Measurements from ENCODE around the gene HP1BP3. TPM values are rescaled to one million over a fixed set of nuclear protein-coding genes. Genes with fewer than 3 reads are reported as not detected.

The HP1BP3 gene
- total and polyA plus RNA-seq, 4 experiments from 2014 or later: 202 to 366 (median 280) TPM

DNA sequence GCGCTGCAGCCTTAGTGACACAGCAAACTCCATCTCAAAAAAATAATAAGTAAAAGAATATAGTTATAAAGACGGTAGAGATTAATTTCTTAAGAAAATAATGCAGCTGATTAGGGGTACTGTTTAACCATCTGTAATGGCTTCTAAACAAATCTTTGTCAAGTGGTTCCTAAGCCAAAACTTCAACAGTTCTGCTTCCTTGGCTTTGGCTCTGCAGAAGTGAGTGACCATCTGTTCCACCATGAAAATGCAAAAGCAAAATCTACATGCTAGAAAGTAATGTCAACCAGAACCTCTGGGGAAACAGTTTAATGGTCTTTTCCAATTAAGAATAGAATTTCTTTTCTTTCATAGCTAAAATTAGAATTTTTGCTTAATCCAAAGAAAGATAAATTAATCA lies 46.3 kb downstream of the HP1BP3 start:
- Mint-ChIP-seq H3K36me3 (peaks cover 42 to 75% of the 10 kb centered on the region in 2 donors), H3K27ac (no peak overlapping the region)
- intact Hi-C loops (cut with micrococcal nuclease): loop anchor here (5.0 kb wide), 1 partner anchor 42 kb away; no protein-coding TSS in a partner anchor

DNA sequence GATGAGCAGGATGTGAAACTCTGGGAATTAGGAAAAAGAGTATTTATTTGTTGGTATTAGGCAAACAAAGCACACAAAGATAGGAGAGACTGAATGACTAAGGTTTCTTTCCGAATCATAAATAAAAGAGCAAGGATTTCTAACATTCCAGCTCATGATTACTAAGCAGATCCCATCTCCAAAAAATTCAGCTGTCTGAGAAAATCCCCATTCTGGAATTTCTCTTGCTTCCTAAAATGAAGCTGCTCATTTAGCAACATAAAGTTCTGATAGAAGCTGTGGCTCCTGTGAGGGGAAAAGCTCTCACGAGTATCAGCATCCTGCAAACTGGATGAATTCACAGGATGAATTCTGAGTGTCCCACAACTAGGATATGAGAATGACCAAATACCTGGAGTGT lies 47.9 kb downstream of the HP1BP3 start:
- Histone ChIP-seq H3K4me1 (ENCODE audit: insufficient read depth, low read length) (no peaks in the 10 kb centered on the region), H3K4me3 (ENCODE audit: low read length in 2 of 2) (no peak overlapping the region), H3K36me3 (ENCODE audit: insufficient read depth, low read length) (peaks cover 22% of the 10 kb centered on the region), H3K27me3 (ENCODE audit: insufficient read depth, low read length) (no peaks in the 10 kb centered on the region), H3K9me3 (ENCODE audit: control insufficient read depth in 1 of 2, low read length in 2 of 2) (no peaks in the 10 kb centered on the region), H3K27ac (ENCODE audit: low read depth, low read length) (no peak overlapping the region)
- Mint-ChIP-seq H3K27ac (peak overlapping the region in 1 of 7 donors; percentile 32), H3K9me3 (no peaks in the 10 kb centered on the region), H3K4me3 (no peak overlapping the region), H3K4me1 (no peaks in the 10 kb centered on the region), H3K36me3 (peaks cover 29 to 59% of the 10 kb centered on the region in 2 donors), H3K27me3 (no peaks in the 10 kb centered on the region)
- intact Hi-C loops (cut with micrococcal nuclease): no loop called here
- POLR2A ChIA-PET (ENCODE audit: partially characterized antibody): no interaction called here
- CTCF ChIA-PET (ENCODE audit: partially characterized antibody): interaction anchor here (1.8 kb wide), 1 partner anchor 43 kb away, joined by 3 read pairs; no protein-coding TSS in a partner anchor
- no peak for DNase-seq

More for the DNA sequence above, 46.3 kb downstream of the HP1BP3 start:
- Histone ChIP-seq H3K4me1 (ENCODE audit: insufficient read depth, low read length) (no peaks in the 10 kb centered on the region), H3K27me3 (ENCODE audit: insufficient read depth, low read length) (no peaks in the 10 kb centered on the region), H3K27ac (ENCODE audit: low read depth, low read length) (no peak overlapping the region), H3K9me3 (ENCODE audit: control insufficient read depth in 1 of 2, low read length in 2 of 2) (no peaks in the 10 kb centered on the region), H3K4me3 (ENCODE audit: low read length in 2 of 2) (no peak overlapping the region), H3K36me3 (ENCODE audit: insufficient read depth, low read length) (peaks cover 37% of the 10 kb centered on the region)
- ChIA-PET POLR2A (ENCODE audit: partially characterized antibody) (no interaction called here), CTCF (ENCODE audit: partially characterized antibody) (interaction anchor here (1.8 kb wide), 2 partner anchors 44 to 454 kb away, joined by 3 to 6 read pairs; no protein-coding TSS in a partner anchor)
- DNase-seq: no peak
- Mint-ChIP-seq H3K4me1 (no peaks in the 10 kb centered on the region), H3K27me3 (no peaks in the 10 kb centered on the region), H3K4me3 (no peak overlapping the region), H3K9me3 (no peaks in the 10 kb centered on the region)

DNA sequence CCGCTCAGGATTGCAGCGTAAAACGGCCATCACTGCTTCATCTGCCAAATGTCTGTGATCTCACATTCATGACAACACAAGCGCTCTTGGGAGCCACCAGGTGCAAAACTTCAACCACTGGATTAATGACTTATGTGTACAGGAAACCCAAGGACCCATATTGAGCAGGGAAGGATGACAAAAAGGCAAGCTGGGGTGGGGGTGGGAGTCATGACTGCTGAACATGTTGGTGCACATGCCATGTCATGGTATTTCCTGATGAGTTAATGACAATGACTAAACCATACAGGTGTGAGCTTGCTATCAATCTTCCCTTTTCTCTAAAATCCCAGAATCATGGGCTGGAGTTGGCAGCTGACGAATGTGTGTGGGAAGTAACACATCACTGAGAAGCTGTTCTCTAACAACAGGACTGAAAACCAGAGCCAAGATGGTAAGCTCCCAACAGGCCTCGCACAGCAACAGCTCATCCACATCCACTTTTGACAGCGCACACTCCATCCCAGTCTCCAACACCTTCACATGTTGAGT lies 51.5 kb downstream of the HP1BP3 start:
- Histone ChIP-seq H3K4me1 (ENCODE audit: insufficient read depth, low read length) (peaks cover 17% of the 10 kb centered on the region), H3K27ac (ENCODE audit: low read depth, low read length) (no peak overlapping the region), H3K9me3 (ENCODE audit: control insufficient read depth in 1 of 2, low read length in 2 of 2) (no peaks in the 10 kb centered on the region), H3K27me3 (ENCODE audit: insufficient read depth, low read length) (no peaks in the 10 kb centered on the region), H3K36me3 (ENCODE audit: insufficient read depth, low read length) (no peaks in the 10 kb centered on the region), H3K4me3 (ENCODE audit: low read length in 2 of 2) (no peak overlapping the region)
- peaks cover 13 to 31% of the 10 kb centered on the region in 2 donors for H3K36me3 Mint-ChIP-seq
- no peaks in the 10 kb centered on the region for H3K9me3 Mint-ChIP-seq
- no peak overlapping the region for H3K27ac Mint-ChIP-seq
- ChIA-PET CTCF (ENCODE audit: partially characterized antibody) (interaction anchor here (0.8 kb wide), 1 partner anchor 50 kb away, joined by 3 read pairs; no protein-coding TSS in a partner anchor), POLR2A (ENCODE audit: partially characterized antibody) (interaction anchor here (1.0 kb wide), 1 partner anchor 15 kb away, joined by 3 read pairs; no protein-coding TSS in a partner anchor)
- no peak for DNase-seq
- H3K27me3 Mint-ChIP-seq: peaks cover 2 to 7% of the 10 kb centered on the region in 2 donors
- H3K4me3 Mint-ChIP-seq: peak overlapping the region in 1 of 8 donors; percentile 39
- intact Hi-C loops (cut with micrococcal nuclease): no loop called here
- H3K4me1 Mint-ChIP-seq: peaks cover 6 to 14% (median 9%) of the 10 kb centered on the region in 4 donors

DNA sequence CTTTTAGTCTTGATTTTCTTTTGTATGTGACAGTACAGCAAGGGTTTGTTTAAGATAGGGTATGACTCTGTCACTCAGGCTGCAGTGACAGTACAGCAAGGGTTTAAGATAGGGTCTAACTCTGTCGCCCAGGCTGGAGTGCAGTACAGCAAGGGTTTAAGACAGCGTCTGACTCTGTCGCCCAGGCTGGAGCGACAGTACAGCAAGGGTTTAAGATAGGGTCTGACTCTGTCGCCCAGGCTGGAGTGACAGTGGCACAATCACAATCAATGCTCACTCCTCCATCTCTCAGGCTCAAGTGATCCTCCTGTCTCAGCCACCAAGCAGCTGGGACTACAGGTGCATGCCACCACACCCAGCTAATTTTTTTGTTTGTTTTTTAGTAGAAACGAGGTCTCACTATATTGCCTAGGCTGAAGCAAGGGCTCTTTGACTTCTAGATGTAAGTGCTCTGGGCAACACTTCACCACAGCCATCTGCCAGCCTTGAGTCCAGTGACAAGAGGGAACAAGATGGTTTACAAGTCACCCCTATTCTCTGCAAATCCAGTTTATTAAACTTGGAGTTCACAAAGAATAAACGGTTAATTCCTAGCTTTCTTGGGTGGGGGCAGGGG lies 53.6 kb downstream of the HP1BP3 start:
- Mint-ChIP-seq H3K4me3 (peak overlapping the region; percentile 78 to 91 (median 88)), H3K9me3 (peaks cover 0 to 2% (median 0%) of the 10 kb centered on the region in 8 donors), H3K27me3 (peaks cover 2 to 15% of the 10 kb centered on the region in 2 donors), H3K27ac (peak overlapping the region in 6 of 7 donors; percentile 51 to 85 (median 77)), H3K4me1 (peaks cover 10 to 23% (median 13%) of the 10 kb centered on the region in 4 donors), H3K36me3 (peaks cover 11 to 17% of the 10 kb centered on the region in 2 donors)
- intact Hi-C loops (cut with micrococcal nuclease): loop anchor here (1.0 to 5.0 kb wide), 4 partner anchors 15 to 462 kb away; partner anchors contain the start of genes HP1BP3 and KIF17
- CTCF ChIA-PET (ENCODE audit: partially characterized antibody): interaction anchor here (0.8 to 1.5 kb wide), 3 partner anchors 22 to 537 kb away, joined by 3 to 12 read pairs (median 3); no protein-coding TSS in a partner anchor
- Histone ChIP-seq H3K36me3 (ENCODE audit: insufficient read depth, low read length) (no peaks in the 10 kb centered on the region), H3K4me1 (ENCODE audit: insufficient read depth, low read length) (peaks cover 17% of the 10 kb centered on the region), H3K4me3 (ENCODE audit: low read length in 2 of 2) (peak overlapping the region in 1 of 2 donors; percentile 68), H3K27ac (ENCODE audit: low read depth, low read length) (no peak overlapping the region), H3K27me3 (ENCODE audit: insufficient read depth, low read length) (no peaks in the 10 kb centered on the region), H3K9me3 (ENCODE audit: control insufficient read depth in 1 of 2, low read length in 2 of 2) (no peaks in the 10 kb centered on the region)
- POLR2A ChIA-PET (ENCODE audit: partially characterized antibody): interaction anchor here (0.9 to 2.3 kb wide), 2 partner anchors 36 to 54 kb away, joined by 3 to 7 read pairs; no protein-coding TSS in a partner anchor
- DNase-seq: no peak

DNA sequence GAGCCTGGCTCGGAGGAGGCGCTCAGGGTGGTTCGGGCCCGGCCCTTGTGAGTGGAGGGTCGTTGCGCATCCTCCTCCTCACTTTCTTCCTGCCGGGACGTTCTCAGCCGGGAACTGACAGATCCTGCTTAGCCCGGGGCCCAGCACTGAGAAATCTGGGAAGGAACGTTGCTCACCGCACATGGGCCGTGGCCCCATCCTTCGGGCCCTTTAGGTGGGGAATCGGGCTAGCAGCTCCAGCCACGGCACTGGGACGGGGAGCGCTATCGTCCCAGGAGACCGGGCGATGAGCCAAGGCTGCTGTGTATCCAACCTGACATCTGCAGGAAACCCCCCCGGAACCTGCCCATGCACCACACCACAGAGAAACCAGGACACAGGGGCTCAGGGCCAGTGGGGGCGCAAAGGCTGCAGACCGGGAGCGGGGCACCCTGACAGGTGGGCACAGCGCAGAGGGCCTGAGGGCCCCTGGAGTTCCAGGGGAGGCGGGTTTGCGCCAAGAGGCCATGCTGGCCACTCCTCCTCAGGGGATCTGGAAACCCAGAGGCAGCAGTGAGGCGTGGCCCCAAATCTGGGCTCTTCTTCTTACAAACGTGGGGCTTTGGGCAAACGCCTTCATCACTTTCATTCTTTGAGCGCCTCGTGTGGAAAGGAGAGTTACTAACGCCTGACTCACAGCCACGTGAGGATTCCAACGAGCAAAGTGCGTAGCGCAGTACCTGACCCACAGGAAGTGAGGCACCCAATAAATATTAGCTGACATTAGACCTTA lies 54.3 kb downstream of the HP1BP3 start, which contains the start of gene SH2D5:
TSS of gene SH2D5 (minus strand) at position 116 of the 772 bp plus-strand sequence. CDS start 4,659 bp downstream, outside the sequence.
- H3K4me1 ChIP-seq (ENCODE audit: insufficient read depth, low read length): peaks cover 17% of the 10 kb centered on the region
- H3K27me3 Mint-ChIP-seq: peaks cover 3 to 19% of the 10 kb centered on the region in 2 donors
- H3K27ac Mint-ChIP-seq: peak within 1 kb of the TSS in 6 of 7 donors; percentile 54 to 85 (median 77)
- H3K27ac ChIP-seq (ENCODE audit: low read depth, low read length): no peak within 1 kb of the TSS
- peak within 1 kb of the TSS; percentile 78 to 91 (median 88) for H3K4me3 Mint-ChIP-seq
- peaks cover 4 to 10% of the 10 kb centered on the region in 2 donors for H3K36me3 Mint-ChIP-seq
- CTCF ChIA-PET (ENCODE audit: partially characterized antibody): interaction anchor here (1.2 to 2.2 kb wide), 5 partner anchors 11 to 537 kb away, joined by 3 to 12 read pairs (median 4); no protein-coding TSS in a partner anchor
- H3K9me3 Mint-ChIP-seq: peaks cover 0 to 2% (median 0%) of the 10 kb centered on the region in 8 donors
- intact Hi-C loops (cut with micrococcal nuclease): loop anchor here (1.0 to 5.0 kb wide), 4 partner anchors 14 to 463 kb away; partner anchors contain the start of genes HP1BP3 and KIF17
- peak; percentile 54 to 87 (median 63) for DNase-seq
- no peaks in the 10 kb centered on the region for H3K9me3 ChIP-seq (ENCODE audit: control insufficient read depth in 1 of 2, low read length in 2 of 2)
- H3K4me1 Mint-ChIP-seq: peaks cover 10 to 23% (median 13%) of the 10 kb centered on the region in 4 donors
- H3K36me3 ChIP-seq (ENCODE audit: insufficient read depth, low read length): no peaks in the 10 kb centered on the region
- POLR2A ChIA-PET (ENCODE audit: partially characterized antibody): interaction anchor here (0.6 to 2.3 kb wide), 4 partner anchors 15 to 54 kb away, joined by 4 to 7 read pairs (median 4); partner anchors contain the start of genes HP1BP3 and KIF17
- H3K4me3 ChIP-seq (ENCODE audit: low read length in 2 of 2): peak within 1 kb of the TSS; percentile 68 to 69
- H3K27me3 ChIP-seq (ENCODE audit: insufficient read depth, low read length): no peaks in the 10 kb centered on the region

DNA sequence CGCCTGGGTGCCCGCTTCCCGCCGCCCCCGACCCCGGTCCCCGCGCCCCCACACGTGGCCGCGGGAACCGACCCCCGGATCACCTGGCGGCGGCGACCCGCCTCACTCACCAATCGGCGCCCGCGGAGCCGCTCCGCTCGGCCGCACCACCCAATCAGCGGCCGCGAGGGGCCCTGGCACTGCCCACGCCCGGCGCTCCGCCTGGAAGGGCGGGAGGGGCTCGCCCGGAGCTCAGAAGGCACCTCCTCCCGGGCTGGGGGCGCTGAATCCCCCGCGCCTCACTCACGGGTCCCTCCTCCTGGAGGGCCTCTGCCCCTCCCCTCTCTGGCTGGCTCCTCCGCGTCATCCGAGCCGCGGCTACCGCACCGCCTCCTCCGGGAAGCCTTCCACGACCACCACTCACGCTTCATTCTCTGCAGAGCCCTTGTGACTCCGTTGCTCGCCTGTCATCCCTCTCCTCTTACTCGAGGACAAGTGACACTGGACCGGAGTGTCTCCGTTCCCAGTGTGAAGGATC lies 55.0 kb downstream of the HP1BP3 start:
- H3K27me3 ChIP-seq (ENCODE audit: insufficient read depth, low read length): no peaks in the 10 kb centered on the region
- Mint-ChIP-seq H3K9me3 (peaks cover 0 to 2% (median 0%) of the 10 kb centered on the region in 8 donors), H3K27ac (peak overlapping the region in 5 of 7 donors; percentile 30 to 85 (median 74)), H3K36me3 (peaks cover 0 to 4% of the 10 kb centered on the region in 2 donors), H3K4me1 (peaks cover 10 to 23% (median 13%) of the 10 kb centered on the region in 4 donors), H3K4me3 (peak overlapping the region; percentile 78 to 91 (median 88)), H3K27me3 (peaks cover 3 to 19% of the 10 kb centered on the region in 2 donors)
- ChIA-PET POLR2A (ENCODE audit: partially characterized antibody) (interaction anchor here (1.0 to 2.3 kb wide), 3 partner anchors 14 to 55 kb away, joined by 4 to 7 read pairs (median 5); partner anchors contain the start of genes HP1BP3 and KIF17), CTCF (ENCODE audit: partially characterized antibody) (interaction anchor here (1.5 to 2.2 kb wide), 3 partner anchors 11 to 463 kb away, joined by 3 to 9 read pairs (median 4); no protein-coding TSS in a partner anchor)
- peaks cover 17% of the 10 kb centered on the region for H3K4me1 ChIP-seq (ENCODE audit: insufficient read depth, low read length)
- H3K4me3 ChIP-seq (ENCODE audit: low read length in 2 of 2): peak overlapping the region; percentile 68 to 69
- H3K9me3 ChIP-seq (ENCODE audit: control insufficient read depth in 1 of 2, low read length in 2 of 2): no peaks in the 10 kb centered on the region
- intact Hi-C loops (cut with micrococcal nuclease): loop anchor here (2.0 to 5.0 kb wide), 2 partner anchors 13 to 55 kb away; partner anchors contain the start of genes HP1BP3 and KIF17
- peak; percentile 29 to 62 (median 40) for DNase-seq
- H3K27ac ChIP-seq (ENCODE audit: low read depth, low read length): no peak overlapping the region
- H3K36me3 ChIP-seq (ENCODE audit: insufficient read depth, low read length): no peaks in the 10 kb centered on the region
